K562 (cell line): ENCODE data around the gene SCLT1. TPM values are rescaled to one million over a fixed set of nuclear protein-coding genes. Genes with fewer than 3 reads are reported as not detected.

Experiments used
- BHLHE40 ChIP-seq: IDR thresholded peaks from 2 replicates; pipeline ENCODE4 v1.6.1; 2011; ENCODE audit warnings: low read length, improper control_type of control experiment
- DIDO1 ChIP-seq: fragments of 450-650 bp; IDR thresholded peaks from 2 replicates; pipeline ENCODE4 v1.6.1; 2016; ENCODE audit warnings: low read depth, missing biosample characterization, missing genetic modification characterization
- FOXJ3 ChIP-seq: sonication (generic); formaldehyde crosslinking; IDR thresholded peaks from 2 replicates; pipeline ENCODE4 v1.4.0; 2020; ENCODE audit warnings: mild to moderate bottlenecking, missing genetic modification reagents
- HNRNPH1 ChIP-seq: fragments of 200-400 bp; formaldehyde crosslinking; optimal IDR thresholded peaks from 2 replicates; pipeline ENCODE3; 2017; ENCODE audit warnings: low read depth, mild to moderate bottlenecking, low read length, moderate library complexity
- HOMEZ ChIP-seq: fragments of 250-450 bp; sonication (Bioruptor Pico); IDR thresholded peaks from 2 replicates; pipeline ENCODE4 v1.4.0; 2020; ENCODE audit warnings: mild to moderate bottlenecking, moderate library complexity
- KAT8 ChIP-seq: fragments of 450-650 bp; IDR thresholded peaks from 2 replicates; pipeline ENCODE4 v1.6.1; 2016; ENCODE audit warnings: low read depth, mild to moderate bottlenecking
- LCOR ChIP-seq: sonication (generic); formaldehyde crosslinking; IDR thresholded peaks from 2 replicates; pipeline ENCODE4 v1.8.0; 2022; ENCODE audit warnings: mild to moderate bottlenecking, missing genetic modification reagents
- MAFF ChIP-seq: IDR thresholded peaks from 2 replicates; pipeline ENCODE4 v1.6.1; 2012; ENCODE audit warnings: low read length, improper control_type of control experiment
- MAFG ChIP-seq: fragments of 450-650 bp; conservative IDR thresholded peaks from 2 replicates; pipeline ENCODE4 v1.6.1; 2016; ENCODE audit warnings: missing genetic modification characterization, missing compliant biosample characterization
- NFIX ChIP-seq: fragments of 250-450 bp; sonication (Bioruptor Pico); IDR thresholded peaks from 2 replicates; pipeline ENCODE4 v1.4.0; 2020; ENCODE audit warnings: low read depth, mild to moderate bottlenecking, moderate library complexity
- NR2C2 ChIP-seq, 2 experiments: fragments of 200-800 bp in 1 of 2; sonication (Bioruptor generic) in 1 of 2; sonication (generic) in 1 of 2; formaldehyde crosslinking in 1 of 2; IDR thresholded peaks; 2 replicates each; pipeline versions ENCODE4 v1.6.1 to v1.8.0; 2016 to 2022; ENCODE audit warnings: mild to moderate bottlenecking in 1 of 2, missing compliant biosample characterization in 1 of 2, missing genetic modification characterization in 1 of 2, missing genetic modification reagents in 1 of 2
- SMARCE1 ChIP-seq: fragments of 450-650 bp; IDR thresholded peaks from 2 replicates; pipeline ENCODE4 v1.7.1; 2016; ENCODE audit warnings: mild to moderate bottlenecking
- SRF ChIP-seq, 2 experiments: fragments of 250-450, 450-650 bp in 1 of 2; sonication (Bioruptor Pico) in 1 of 2; sonication (generic) in 1 of 2; formaldehyde crosslinking; IDR thresholded peaks; 2 replicates each; pipeline versions ENCODE4 v1.5.0 to v1.5.1; 2020 to 2022; ENCODE audit warnings: mild to moderate bottlenecking in 1 of 2, missing genetic modification reagents in 1 of 2
- TBL1XR1 ChIP-seq, 2 experiments: IDR thresholded peaks; 2 replicates each; pipeline ENCODE4 v1.6.1; 2012; ENCODE audit warnings: improper control_type of control experiment in 2 of 2, low read length in 2 of 2, mild to moderate bottlenecking in 1 of 2
- ZBTB17 ChIP-seq: fragments of 450-650 bp; formaldehyde crosslinking; IDR thresholded peaks from 2 replicates; pipeline ENCODE4 v1.4.0; 2020; ENCODE audit warnings: mild to moderate bottlenecking
- ZBTB34 ChIP-seq: fragments of 250-450 bp; sonication (Bioruptor Pico); IDR thresholded peaks from 2 replicates; pipeline ENCODE4 v1.8.0; 2021; ENCODE audit warnings: mild to moderate bottlenecking, moderate library complexity
- ZNF512 ChIP-seq: IDR thresholded peaks from 2 replicates; pipeline ENCODE4 v1.6.1; 2016; ENCODE audit warnings: missing genetic modification characterization, missing compliant biosample characterization
- polyA plus RNA-seq, 8 experiments: library from polyadenylated mRNA; depleted of rRNA in 4 of 8; stranded (reverse) in 5 of 8; unstranded in 3 of 8; fragments of >200 nt; fragmentation: Nextera tagmentation in 2 of 8; fragmentation: Illumina TruSeq in 1 of 8; extraction: Ambion mirVana in 2 of 8; extraction: Trizol in 1 of 8; gene quantifications; 2 replicates each; pipeline versions ENCODE4 v1.2.1 to v1.2.3, GENCODE V29; 2011 to 2014; ENCODE audit warnings: inconsistent platforms in 1 of 8, missing spikeins in 1 of 8
- total RNA-seq, 7 experiments: library from RNA; depleted of rRNA in 6 of 7; stranded (reverse); fragments of >200 nt in 6 of 7; fragmentation: Illumina TruSeq in 2 of 7; extraction: Trizol in 2 of 7; gene quantifications; 2 replicates each; pipeline versions ENCODE4 v1.2.1 to v1.2.3, GENCODE V29; 2011 to 2021; ENCODE audit warnings: low replicate concordance in 1 of 7
- TF ChIP-seq, protein P1 (sequence below): fragments of 450-650 bp; IDR thresholded peaks from 2 replicates; pipeline ENCODE4 v1.6.1; 2016; ENCODE audit warnings: antibody characterized with exemption
- TF ChIP-seq, protein P2 (sequence below): fragments of 250-450 bp; sonication (Bioruptor Pico); IDR thresholded peaks from 2 replicates; pipeline ENCODE4 v1.8.0; 2022; ENCODE audit warnings: moderate library complexity, mild to moderate bottlenecking, inconsistent platforms
- TF ChIP-seq, protein P3 (sequence below): fragments of 450-650 bp; IDR thresholded peaks from 2 replicates; pipeline ENCODE4 v1.7.0; 2016; ENCODE audit warnings: borderline replicate concordance

SCLT1 gene
- total and polyA plus RNA-seq, 9 of the 15 experiments (the other 6 are each of a cell fraction or from before 2014, with no cell fraction given), result 8.0 to 31.9 (median 24.2) TPM

GRCh38 chr4:128877934-128878333, 215.4 kb downstream of the SCLT1 start (continued):
- TF ChIP-seq KAT8 (no peak), DIDO1 (tag) (no peak), NFIX (CRISPR knock-in tag) (no peak), ZNF512 (no peak), LCOR (CRISPR knock-in tag) (no peak), HOMEZ (no peak), MAFF (peak; percentile 59; the same call in 1 of the 2 replicates), SMARCE1 (no peak), TBL1XR1 (IDR thresholded peaks at IDR 0.05; ENCODE audit: low read length in 2 of 2) (no peak), FOXJ3 (CRISPR knock-in tag) (no peak), BHLHE40 (no peak), MAFG (tag) (0 out of 2 replicates have a peak, but pooled peaks have one; percentile 32), ZBTB34 (no peak), SRF (CRISPR knock-in tag; IDR thresholded peaks at IDR 0.05) (no peak), ZBTB17 (CRISPR knock-in tag) (no peak), NR2C2 (CRISPR knock-in tag; IDR thresholded peaks at IDR 0.05) (no peak), NR2C2 (tag; IDR thresholded peaks at IDR 0.05) (no peak), HNRNPH1 (no peak)
- TF ChIP-seq, protein P1, sequence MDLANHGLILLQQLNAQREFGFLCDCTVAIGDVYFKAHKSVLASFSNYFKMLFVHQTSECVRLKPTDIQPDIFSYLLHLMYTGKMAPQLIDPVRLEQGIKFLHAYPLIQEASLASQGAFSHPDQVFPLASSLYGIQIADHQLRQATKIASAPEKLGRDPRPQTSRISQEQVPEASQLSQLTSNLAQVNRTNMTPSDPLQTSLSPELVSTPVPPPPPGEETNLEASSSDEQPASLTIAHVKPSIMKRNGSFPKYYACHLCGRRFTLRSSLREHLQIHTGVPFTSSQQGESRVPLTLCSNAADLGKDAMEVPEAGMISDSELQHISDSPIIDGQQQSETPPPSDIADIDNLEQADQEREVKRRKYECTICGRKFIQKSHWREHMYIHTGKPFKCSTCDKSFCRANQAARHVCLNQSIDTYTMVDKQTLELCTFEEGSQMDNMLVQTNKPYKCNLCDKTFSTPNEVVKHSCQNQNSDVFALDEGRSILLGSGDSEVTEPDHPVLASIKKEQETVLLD, result no peak
- TF ChIP-seq, protein P2, sequence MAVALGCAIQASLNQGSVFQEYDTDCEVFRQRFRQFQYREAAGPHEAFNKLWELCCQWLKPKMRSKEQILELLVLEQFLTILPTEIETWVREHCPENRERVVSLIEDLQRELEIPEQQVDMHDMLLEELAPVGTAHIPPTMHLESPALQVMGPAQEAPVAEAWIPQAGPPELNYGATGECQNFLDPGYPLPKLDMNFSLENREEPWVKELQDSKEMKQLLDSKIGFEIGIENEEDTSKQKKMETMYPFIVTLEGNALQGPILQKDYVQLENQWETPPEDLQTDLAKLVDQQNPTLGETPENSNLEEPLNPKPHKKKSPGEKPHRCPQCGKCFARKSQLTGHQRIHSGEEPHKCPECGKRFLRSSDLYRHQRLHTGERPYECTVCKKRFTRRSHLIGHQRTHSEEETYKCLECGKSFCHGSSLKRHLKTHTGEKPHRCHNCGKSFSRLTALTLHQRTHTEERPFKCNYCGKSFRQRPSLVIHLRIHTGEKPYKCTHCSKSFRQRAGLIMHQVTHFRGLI (CRISPR knock-in tag), result no peak
- TF ChIP-seq, protein P3, sequence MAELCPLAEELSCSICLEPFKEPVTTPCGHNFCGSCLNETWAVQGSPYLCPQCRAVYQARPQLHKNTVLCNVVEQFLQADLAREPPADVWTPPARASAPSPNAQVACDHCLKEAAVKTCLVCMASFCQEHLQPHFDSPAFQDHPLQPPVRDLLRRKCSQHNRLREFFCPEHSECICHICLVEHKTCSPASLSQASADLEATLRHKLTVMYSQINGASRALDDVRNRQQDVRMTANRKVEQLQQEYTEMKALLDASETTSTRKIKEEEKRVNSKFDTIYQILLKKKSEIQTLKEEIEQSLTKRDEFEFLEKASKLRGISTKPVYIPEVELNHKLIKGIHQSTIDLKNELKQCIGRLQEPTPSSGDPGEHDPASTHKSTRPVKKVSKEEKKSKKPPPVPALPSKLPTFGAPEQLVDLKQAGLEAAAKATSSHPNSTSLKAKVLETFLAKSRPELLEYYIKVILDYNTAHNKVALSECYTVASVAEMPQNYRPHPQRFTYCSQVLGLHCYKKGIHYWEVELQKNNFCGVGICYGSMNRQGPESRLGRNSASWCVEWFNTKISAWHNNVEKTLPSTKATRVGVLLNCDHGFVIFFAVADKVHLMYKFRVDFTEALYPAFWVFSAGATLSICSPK, result no peak
- TF ChIP-seq, all 486 proteins: peak for 5
